SJCRH30 (cell line): ENCODE data around the gene NAAA. TPM values are rescaled to one million over a fixed set of nuclear protein-coding genes. Genes with fewer than 3 reads are reported as not detected.

Source experiments
- total RNA-seq: library from RNA; depleted of rRNA; stranded (reverse); fragments of >200 nt; shearing (Covaris generic); gene quantifications from 2 replicates; pipeline ENCODE4 v1.2.3, GENCODE V29; 2014; rRNA removed

Gene NAAA
- total RNA-seq, 1 experiment from 2014 or later, result 11.8 TPM

Other genes starting within 250 kb of the NAAA start
- 91.0 and 94.9 TPM in 2 replicates for gene USO1, start 216.4 kb downstream of the NAAA start, total RNA-seq
- not detected in 2 replicates for gene PPEF2, start 38.6 kb downstream of the NAAA start, total RNA-seq
- 63.3 and 67.7 TPM in 2 replicates for gene SDAD1, start 49.9 kb upstream of the NAAA start, total RNA-seq
- not detected in 2 replicates for gene CXCL9, start 66.5 kb upstream of the NAAA start, total RNA-seq
- gene CXCL10, start 82.5 kb upstream of the NAAA start, total RNA-seq, result not detected in 2 replicates
- gene CXCL11, start 95.1 kb upstream of the NAAA start, total RNA-seq, result not detected in 2 replicates
- 6.0 TPM in 2 replicates for gene ART3, start 133.7 kb upstream of the NAAA start, total RNA-seq
- gene NUP54, start 207.4 kb upstream of the NAAA start, total RNA-seq, result 108 and 117 TPM in 2 replicates